Body of pancreas (tissue), 4 donors: Measurements from ENCODE around the gene SKIL. TPM values are rescaled to one million over a fixed set of nuclear protein-coding genes. Genes with fewer than 3 reads are reported as not detected.

Experiments used
- ATAC-seq: fragments of 150-250 bp; one replicate; pipeline ENCODE4 v1.9.1; 2016
- DNase-seq, 4 donors: peaks; one replicate each; pipeline ENCODE4 v3.0.0-alpha.2; 2019
- H3K27ac ChIP-seq, 4 donors: fragments of 200-600 bp; sonication (generic); 1 replicate in 3 of 4; 2 replicates in 1 of 4; pipeline versions ENCODE4 v1.5.1 to v1.6.1; 2016 to 2019; ENCODE audit warnings: mild to moderate bottlenecking in 1 of 4, mixed read lengths in 1 of 4, moderate library complexity in 1 of 4
- H3K27me3 ChIP-seq, 2 donors: fragments of 200-600 bp; sonication (generic); one replicate each; pipeline ENCODE4 v1.6.0; 2016; ENCODE audit warnings: mild to moderate bottlenecking in 1 of 2
- H3K36me3 ChIP-seq, 2 donors: fragments of 200-600 bp; sonication (generic); replicated peaks in 1 of 2; 2 replicates each; pipeline ENCODE4 v1.5.1; 2016; ENCODE audit warnings: low read depth in 2 of 2; ENCODE audit not compliant: insufficient read depth in 1 of 2
- H3K4me1 ChIP-seq: fragments of 200-600 bp; sonication (generic); one replicate; pipeline ENCODE4 v1.6.0; 2016
- H3K4me3 ChIP-seq, 2 donors: fragments of 200-600 bp; sonication (generic); 1 replicate in 1 of 2; 2 replicates in 1 of 2; pipeline ENCODE4 v1.5.1; 2016 to 2019
- H3K9me3 ChIP-seq, 3 donors: fragments of 200-600 bp; sonication (generic); 1 replicate in 2 of 3; 2 replicates in 1 of 3; pipeline ENCODE4 v1.5.1; 2016
- CTCF ChIP-seq, 7 experiments: fragments of 450-650 bp in 4 of 7; fragments of 200-600 bp in 3 of 7; sonication (generic) in 3 of 7; IDR thresholded peaks; one replicate each; pipeline ENCODE4 v1.5.1; 2016 to 2019; ENCODE audit warnings: antibody characterized with exemption in 7 of 7
- POLR2A ChIP-seq, 3 donors: fragments of 450-650 bp; IDR thresholded peaks; one replicate each; pipeline ENCODE4 v1.6.1; 2016; ENCODE audit warnings: antibody characterized with exemption in 3 of 3, mild to moderate bottlenecking in 2 of 3
- WGBS, 2 donors: methylation state at CpG; one replicate each; pipeline ENCODE4 v1.1.5; 2017; 5-methylcytosine and 5-hydroxymethylcytosine counted together
- intact Hi-C: fragments of 100-400 bp; cut with DNase I; formaldehyde crosslinking; loops from one replicate; pipeline ENCODE4 v1.15.1; 2023
- total RNA-seq, 2 donors: library from RNA; depleted of rRNA; stranded (reverse); fragments of >200 nt; gene quantifications; one replicate each; pipeline ENCODE4 v1.1.0, GENCODE V29; 2016

SKIL gene
- total RNA-seq, 2 donors from 2014 or later, result 17.5 to 22.6 TPM

GRCh38 chr3:170321321-170322034 is 36.0 kb upstream of the SKIL start:
- Histone ChIP-seq H3K36me3 (no peaks in the 10 kb centered on the region), H3K9me3 (no peaks in the 10 kb centered on the region), H3K27ac (no peak overlapping the region), H3K27me3 (no peaks in the 10 kb centered on the region), H3K4me3 (no peak overlapping the region), H3K4me1 (no peaks in the 10 kb centered on the region)
- no peak for DNase-seq
- TF ChIP-seq POLR2A (IDR thresholded peaks at IDR 0.05) (no peak), CTCF (IDR thresholded peaks at IDR 0.05) (no peak)
- intact Hi-C loops, result no loop called here
- no peak for ATAC-seq
- WGBS, 2 donors, result 77 to 79% methylated on average over 11 of the region's 11 CpGs

GRCh38 chr3:170322566-170323269 is 34.8 kb upstream of the SKIL start:
- 73 to 74% methylated on average over 10 of the region's 10 CpGs for WGBS, 2 donors
- H3K27me3 ChIP-seq, result no peaks in the 10 kb centered on the region
- no peak for ATAC-seq
- no peak for DNase-seq
- TF ChIP-seq CTCF (IDR thresholded peaks at IDR 0.05) (no peak), POLR2A (IDR thresholded peaks at IDR 0.05) (no peak)
- intact Hi-C loops, result no loop called here
- H3K27ac ChIP-seq, result no peak overlapping the region
- H3K36me3 ChIP-seq, result no peaks in the 10 kb centered on the region
- H3K4me1 ChIP-seq, result no peaks in the 10 kb centered on the region
- H3K4me3 ChIP-seq, result no peak overlapping the region
- H3K9me3 ChIP-seq, result no peaks in the 10 kb centered on the region

- Histone ChIP-seq H3K4me1 (no peaks in the 10 kb centered on the region), H3K27ac (no peak overlapping the region), H3K9me3 (no peaks in the 10 kb centered on the region), H3K4me3 (no peak overlapping the region), H3K36me3 (no peaks in the 10 kb centered on the region), H3K27me3 (no peaks in the 10 kb centered on the region)
- intact Hi-C loops, result no loop called here
- no peak for ATAC-seq
- TF ChIP-seq CTCF (IDR thresholded peaks at IDR 0.05) (no peak), POLR2A (IDR thresholded peaks at IDR 0.05) (no peak)
- 86 to 93% methylated on average over 6 of the region's 6 CpGs for WGBS, 2 donors
- DNase-seq, result no peak
Measured at GRCh38 chr3:170323331-170323730, 34.2 kb upstream of the SKIL start.

GRCh38 chr3:170324962-170325361 is 32.6 kb upstream of the SKIL start:
- no peaks in the 10 kb centered on the region for H3K9me3 ChIP-seq
- DNase-seq (no peak), ATAC-seq (no peak)
- intact Hi-C loops, result no loop called here
- no peaks in the 10 kb centered on the region for H3K36me3 ChIP-seq
- WGBS, 2 donors, result 78 to 85% methylated on average over 3 of the region's 3 CpGs
- H3K27ac ChIP-seq, result no peak overlapping the region
- no peaks in the 10 kb centered on the region for H3K4me1 ChIP-seq
- TF ChIP-seq POLR2A (IDR thresholded peaks at IDR 0.05), result no peak
- no peak for TF ChIP-seq CTCF (IDR thresholded peaks at IDR 0.05)
- no peak overlapping the region for H3K4me3 ChIP-seq
- no peaks in the 10 kb centered on the region for H3K27me3 ChIP-seq
